CD14-positive monocyte (primary cell): ENCODE results near the gene MKLN1. TPM values are rescaled to one million over a fixed set of nuclear protein-coding genes. Genes with fewer than 3 reads are reported as not detected.

Experiments
- DNase-seq, 3 donors: peaks; one replicate each; pipeline ENCODE4 v3.0.0-alpha.2; 2011 to 2022
- H2AFZ ChIP-seq: 2 replicates; pipeline ENCODE4 v1.6.0; 2012; ENCODE audit warnings: mild to moderate bottlenecking, low read depth, low read length, inconsistent platforms; ENCODE audit not compliant: insufficient read depth, poor library complexity, severe bottlenecking
- H3K27ac ChIP-seq, 2 donors: 1 replicate in 1 of 2; 2 replicates in 1 of 2; pipeline ENCODE4 v1.5.1; 2012 to 2013; ENCODE audit warnings: low read length in 2 of 2, control low read depth in 1 of 2, inconsistent platforms in 1 of 2, low read depth in 1 of 2, mild to moderate bottlenecking in 1 of 2
- H3K27me3 ChIP-seq, 2 donors: one replicate each; pipeline versions ENCODE4 v1.6.0 to v1.6.1; 2011 to 2013; ENCODE audit warnings: low read length in 2 of 2; ENCODE audit not compliant: control insufficient read depth in 2 of 2, insufficient read depth in 2 of 2
- H3K36me3 ChIP-seq, 2 donors: replicated peaks in 1 of 2; 1 replicate in 1 of 2; 2 replicates in 1 of 2; pipeline versions ENCODE4 v1.5.1 to v1.6.1; 2012 to 2013; ENCODE audit warnings: low read length in 2 of 2, control low read depth in 1 of 2, inconsistent platforms in 1 of 2, mild to moderate bottlenecking in 1 of 2; ENCODE audit not compliant: insufficient read depth in 2 of 2, control insufficient read depth in 1 of 2
- H3K4me1 ChIP-seq, 2 donors: 1 replicate in 1 of 2; 2 replicates in 1 of 2; pipeline versions ENCODE4 v1.5.1 to v1.6.1; 2012 to 2013; ENCODE audit warnings: low read length in 2 of 2, control low read depth in 1 of 2, inconsistent platforms in 1 of 2, mild to moderate bottlenecking in 1 of 2, moderate library complexity in 1 of 2; ENCODE audit not compliant: insufficient read depth in 2 of 2, control insufficient read depth in 1 of 2
- H3K4me2 ChIP-seq: replicated peaks from 2 replicates; pipeline ENCODE3; 2012; ENCODE audit warnings: low read length, moderate library complexity, mild to moderate bottlenecking; ENCODE audit not compliant: poor library complexity, severe bottlenecking; ENCODE audit errors: extremely low read depth
- H3K4me3 ChIP-seq, 3 experiments: fragments of 200-600 bp in 1 of 3; sonication (generic) in 1 of 3; replicated peaks in 1 of 3; 1 replicate in 2 of 3; 2 replicates in 1 of 3; pipeline ENCODE4 v1.5.1; 2011 to 2013; ENCODE audit warnings: low read length in 3 of 3, mild to moderate bottlenecking in 3 of 3, control low read depth in 2 of 3, low read depth in 2 of 3, inconsistent platforms in 1 of 3, moderate library complexity in 1 of 3
- H3K79me2 ChIP-seq: 2 replicates; pipeline ENCODE4 v1.6.0; 2012; ENCODE audit warnings: mild to moderate bottlenecking, control low read depth, inconsistent platforms, low read length, moderate library complexity; ENCODE audit not compliant: insufficient read depth
- H3K9ac ChIP-seq: 2 replicates; pipeline ENCODE4 v1.6.0; 2017; ENCODE audit warnings: low read length, mild to moderate bottlenecking; ENCODE audit not compliant: insufficient read depth, poor library complexity, severe bottlenecking
- H3K9me3 ChIP-seq, 2 donors: replicated peaks in 1 of 2; 1 replicate in 1 of 2; 2 replicates in 1 of 2; pipeline versions ENCODE4 v1.5.1 to v1.6.1; 2012 to 2013; ENCODE audit warnings: low read length in 2 of 2, control low read depth in 1 of 2; ENCODE audit not compliant: control insufficient read depth in 1 of 2, insufficient read depth in 1 of 2
- H4K20me1 ChIP-seq: 2 replicates; pipeline ENCODE4 v1.6.0; 2012; ENCODE audit warnings: mild to moderate bottlenecking, low read length, control low read depth, moderate library complexity; ENCODE audit not compliant: insufficient read depth
- H3K27ac Mint-ChIP-seq, 7 donors: one replicate each; pipeline ENCODE4 v1.8.0; 2020; ENCODE audit warnings: mild to moderate bottlenecking in 7 of 7, mixed read lengths in 7 of 7, moderate library complexity in 6 of 7, inconsistent platforms in 2 of 7
- H3K27me3 Mint-ChIP-seq, 3 donors: one replicate each; pipeline ENCODE4 v1.8.0; 2021 to 2022; ENCODE audit warnings: low read depth in 3 of 3, mild to moderate bottlenecking in 3 of 3, mixed read lengths in 3 of 3, moderate library complexity in 3 of 3, inconsistent platforms in 1 of 3
- H3K36me3 Mint-ChIP-seq, 2 donors: one replicate each; pipeline ENCODE4 v1.8.0; 2020; ENCODE audit warnings: mixed read lengths in 2 of 2, inconsistent platforms in 1 of 2, mild to moderate bottlenecking in 1 of 2
- H3K4me1 Mint-ChIP-seq: one replicate; pipeline ENCODE4 v1.8.0; 2020; ENCODE audit warnings: mild to moderate bottlenecking, mixed read lengths
- H3K4me3 Mint-ChIP-seq, 2 donors: one replicate each; pipeline ENCODE4 v1.8.0; 2020; ENCODE audit warnings: mild to moderate bottlenecking in 2 of 2, mixed read lengths in 2 of 2, moderate library complexity in 1 of 2
- H3K9me3 Mint-ChIP-seq, 7 donors: one replicate each; pipeline ENCODE4 v1.8.0; 2020 to 2022; ENCODE audit warnings: mixed read lengths in 7 of 7, mild to moderate bottlenecking in 6 of 7, moderate library complexity in 6 of 7, inconsistent platforms in 2 of 7
- CTCF ChIP-seq: fragments of 200-600 bp; IDR thresholded peaks from one replicate; pipeline ENCODE4 v1.8.0; 2022; ENCODE audit warnings: antibody characterized with exemption, mild to moderate bottlenecking
- WGBS: methylation state at CpG from one replicate; pipeline ENCODE4 v1.1.5; 2013; ENCODE audit warnings: missing lambda C conversion rate; ENCODE audit not compliant: insufficient coverage; 5-methylcytosine and 5-hydroxymethylcytosine counted together
- intact Hi-C, 2 donors: fragments of 100-400 bp; cut with micrococcal nuclease; formaldehyde crosslinking; loops; one replicate each; pipeline versions ENCODE4 v1.15.0 to v1.15.1; 2023
- polyA plus RNA-seq, 3 donors: library from polyadenylated mRNA; depleted of rRNA in 1 of 3; unstranded in 2 of 3; stranded (reverse) in 1 of 3; fragments of 300-500 nt in 2 of 3; fragments of >200 nt in 1 of 3; fragmentation: Illumina TruSeq in 2 of 3; gene quantifications; 1 replicate in 2 of 3; 2 replicates in 1 of 3; pipeline ENCODE4 v1.2.3, GENCODE V29; 2012 to 2021

Gene MKLN1
- polyA plus RNA-seq, 3 donors = 12.2 to 18.5 (median 17.2) TPM

DNA sequence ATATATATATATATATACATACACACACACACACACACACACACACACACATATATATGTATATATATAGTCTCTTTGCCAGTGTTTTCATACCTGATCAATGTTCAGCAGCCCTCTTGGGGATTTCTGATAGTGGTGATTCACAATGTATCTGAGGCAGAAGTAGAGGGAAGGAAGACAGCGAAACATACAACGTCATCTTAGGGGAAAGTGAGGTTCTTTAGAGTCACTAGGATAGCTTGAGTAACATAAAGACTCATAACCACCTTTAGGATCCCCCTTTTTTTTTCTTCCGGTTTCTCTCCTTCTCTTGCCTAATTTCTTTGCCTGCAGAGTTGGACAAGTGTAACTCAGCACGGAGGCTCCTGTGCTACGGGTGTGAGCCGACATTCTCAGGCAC lies 172.1 kb downstream of the MKLN1 start:
- intact Hi-C loops = loop anchor here in 1 of 2 donors (10.0 kb wide), 1 partner anchor 155 kb away; no protein-coding TSS in a partner anchor
- Histone ChIP-seq H3K4me3 (no peak overlapping the region), H3K27me3 (no peaks in the 10 kb centered on the region), H3K79me2 (no peaks in the 10 kb centered on the region), H4K20me1 (no peaks in the 10 kb centered on the region), H3K4me2 (no peak overlapping the region), H3K9me3 (no peaks in the 10 kb centered on the region), H2AFZ (no peak overlapping the region), H3K9ac (no peak overlapping the region), H3K36me3 (peaks cover 11 to 33% of the 10 kb centered on the region in 2 donors), H3K27ac (no peak overlapping the region), H3K4me1 (no peaks in the 10 kb centered on the region)
- 98% methylated on average over 4 of the region's 6 CpGs for WGBS
- H3K36me3 Mint-ChIP-seq = peaks cover 25 to 26% of the 10 kb centered on the region in 2 donors
- no peaks in the 10 kb centered on the region for H3K9me3 Mint-ChIP-seq
- H3K4me1 Mint-ChIP-seq = no peaks in the 10 kb centered on the region
- H3K27ac Mint-ChIP-seq = no peak overlapping the region
- no peak for DNase-seq
- no peak overlapping the region for H3K4me3 Mint-ChIP-seq
- peaks cover 0 to 2% (median 0%) of the 10 kb centered on the region in 3 donors for H3K27me3 Mint-ChIP-seq
- no peak for TF ChIP-seq CTCF

- Histone ChIP-seq H3K27me3 (no peaks in the 10 kb centered on the region), H2AFZ (no peak overlapping the region), H3K4me1 (no peaks in the 10 kb centered on the region), H3K9ac (no peak overlapping the region), H3K79me2 (no peaks in the 10 kb centered on the region), H3K4me2 (no peak overlapping the region), H3K9me3 (no peaks in the 10 kb centered on the region), H3K4me3 (no peak overlapping the region), H3K27ac (no peak overlapping the region), H4K20me1 (no peaks in the 10 kb centered on the region), H3K36me3 (peaks cover 11 to 33% of the 10 kb centered on the region in 2 donors)
- Mint-ChIP-seq H3K4me3 (no peak overlapping the region), H3K4me1 (no peaks in the 10 kb centered on the region), H3K9me3 (no peaks in the 10 kb centered on the region), H3K36me3 (peaks cover 21 to 23% of the 10 kb centered on the region in 2 donors), H3K27ac (no peak overlapping the region), H3K27me3 (peaks cover 0 to 2% (median 0%) of the 10 kb centered on the region in 3 donors)
- TF ChIP-seq CTCF = no peak
- DNase-seq = no peak
- intact Hi-C loops = loop anchor here in 1 of 2 donors (10.0 kb wide), 1 partner anchor 154 kb away; no protein-coding TSS in a partner anchor
- no CpG with 5 or more reads among the region's 1 CpG for WGBS
Measured at GRCh38 chr7:131500357-131500756, 172.7 kb downstream of the MKLN1 start.
